Esophagus muscularis mucosa (tissue), 4 donors: ENCODE data around the gene NALCN. TPM values are rescaled to one million over a fixed set of nuclear protein-coding genes. Genes with fewer than 3 reads are reported as not detected.

ENCODE experiments used
- DNase-seq: peaks from one replicate; pipeline ENCODE4 v3.0.0-alpha.2; 2017; ENCODE audit errors: extremely low spot score
- H3K27ac ChIP-seq, 4 donors: fragments of 200-600 bp; sonication (generic); replicated peaks in 1 of 4; 1 replicate in 3 of 4; 2 replicates in 1 of 4; pipeline ENCODE4 v1.5.1; 2016 to 2019; ENCODE audit warnings: mild to moderate bottlenecking in 1 of 4
- H3K27me3 ChIP-seq, 4 donors: fragments of 200-600 bp; sonication (generic); one replicate each; pipeline versions ENCODE4 v1.5.1 to v1.6.0; 2016 to 2019
- H3K36me3 ChIP-seq, 4 donors: fragments of 200-600 bp; sonication (generic); one replicate each; pipeline ENCODE4 v1.5.1; 2016 to 2019
- H3K4me1 ChIP-seq, 4 donors: fragments of 200-600 bp; sonication (generic); one replicate each; pipeline ENCODE4 v1.5.1; 2016 to 2019
- H3K4me3 ChIP-seq, 4 donors: fragments of 200-600 bp; sonication (generic); 1 replicate in 2 of 4; 2 replicates in 2 of 4; pipeline ENCODE4 v1.5.1; 2016 to 2019; ENCODE audit warnings: mild to moderate bottlenecking in 4 of 4, moderate library complexity in 1 of 4
- H3K9me3 ChIP-seq, 4 donors: fragments of 200-600 bp; sonication (generic); 1 replicate in 3 of 4; 2 replicates in 1 of 4; pipeline ENCODE4 v1.5.1; 2016 to 2019
- EP300 ChIP-seq: sonication (generic); formaldehyde crosslinking; IDR thresholded peaks from one replicate; pipeline ENCODE4 v1.6.1; 2017; ENCODE audit warnings: antibody characterized with exemption
- POLR2A ChIP-seq: fragments of 450-650 bp; IDR thresholded peaks from one replicate; pipeline ENCODE4 v1.6.1; 2017; ENCODE audit warnings: antibody characterized with exemption, moderate library complexity, mild to moderate bottlenecking, low read depth
- POLR2AphosphoS5 ChIP-seq, 2 donors: sonication (generic); formaldehyde crosslinking; IDR thresholded peaks; one replicate each; pipeline ENCODE4 v1.6.1; 2017; ENCODE audit warnings: antibody characterized with exemption in 2 of 2
- WGBS: methylation state at CpG from one replicate; pipeline ENCODE4 v1.1.5; 2018; 5-methylcytosine and 5-hydroxymethylcytosine counted together
- intact Hi-C: fragments of 100-400 bp; cut with DNase I; formaldehyde crosslinking; loops from one replicate; pipeline ENCODE4 v1.15.1; 2023
- total RNA-seq, 4 donors: library from RNA; depleted of rRNA; stranded (reverse); fragments of >200 nt; gene quantifications; one replicate each; pipeline versions ENCODE4 v1.1.0 to v1.2.1, GENCODE V29; 2016
- TF ChIP-seq, protein P1 (sequence below), 3 experiments: fragments of 200-600 bp in 2 of 3; fragments of 450-650 bp in 1 of 3; sonication (generic) in 2 of 3; IDR thresholded peaks; one replicate each; pipeline ENCODE4 v1.5.1; 2017 to 2019; ENCODE audit warnings: antibody characterized with exemption in 3 of 3, mild to moderate bottlenecking in 2 of 3, moderate library complexity in 1 of 3

NALCN gene
- total RNA-seq, 4 donors from 2014 or later = 0.42 to 0.83 (median 0.54) TPM

DNA sequence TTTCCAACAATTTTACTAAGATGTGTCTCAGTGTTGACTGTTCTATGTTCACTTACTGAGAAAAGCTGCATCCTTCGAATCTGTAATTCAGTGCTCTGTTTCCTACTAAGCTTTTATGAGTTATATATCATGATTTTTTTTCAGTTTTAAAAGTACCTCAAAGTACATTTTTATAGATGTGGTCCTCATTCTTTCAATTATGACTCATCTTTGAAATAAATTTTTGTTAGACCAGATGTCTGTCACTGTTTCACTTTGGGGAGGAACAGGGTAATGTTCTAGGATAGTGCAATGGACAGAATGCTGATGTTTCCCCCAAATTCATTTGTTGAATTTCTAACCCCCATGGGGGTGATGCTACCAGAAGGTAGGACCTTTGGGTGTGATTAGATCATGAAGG lies 74.8 kb downstream of the NALCN start:
- H3K9me3 ChIP-seq = no peaks in the 10 kb centered on the region
- no peak overlapping the region for H3K4me3 ChIP-seq
- no peaks in the 10 kb centered on the region for H3K4me1 ChIP-seq
- H3K27me3 ChIP-seq = no peaks in the 10 kb centered on the region
- TF ChIP-seq POLR2AphosphoS5 (IDR thresholded peaks at IDR 0.05) (no peak), POLR2A (no peak), EP300 (no peak)
- TF ChIP-seq, protein P1, sequence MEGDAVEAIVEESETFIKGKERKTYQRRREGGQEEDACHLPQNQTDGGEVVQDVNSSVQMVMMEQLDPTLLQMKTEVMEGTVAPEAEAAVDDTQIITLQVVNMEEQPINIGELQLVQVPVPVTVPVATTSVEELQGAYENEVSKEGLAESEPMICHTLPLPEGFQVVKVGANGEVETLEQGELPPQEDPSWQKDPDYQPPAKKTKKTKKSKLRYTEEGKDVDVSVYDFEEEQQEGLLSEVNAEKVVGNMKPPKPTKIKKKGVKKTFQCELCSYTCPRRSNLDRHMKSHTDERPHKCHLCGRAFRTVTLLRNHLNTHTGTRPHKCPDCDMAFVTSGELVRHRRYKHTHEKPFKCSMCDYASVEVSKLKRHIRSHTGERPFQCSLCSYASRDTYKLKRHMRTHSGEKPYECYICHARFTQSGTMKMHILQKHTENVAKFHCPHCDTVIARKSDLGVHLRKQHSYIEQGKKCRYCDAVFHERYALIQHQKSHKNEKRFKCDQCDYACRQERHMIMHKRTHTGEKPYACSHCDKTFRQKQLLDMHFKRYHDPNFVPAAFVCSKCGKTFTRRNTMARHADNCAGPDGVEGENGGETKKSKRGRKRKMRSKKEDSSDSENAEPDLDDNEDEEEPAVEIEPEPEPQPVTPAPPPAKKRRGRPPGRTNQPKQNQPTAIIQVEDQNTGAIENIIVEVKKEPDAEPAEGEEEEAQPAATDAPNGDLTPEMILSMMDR (IDR thresholded peaks at IDR 0.05) = no peak
- WGBS = 73% methylated on average over 1 of the region's 1 CpG
- no peak overlapping the region for H3K27ac ChIP-seq
- intact Hi-C loops = no loop called here
- H3K36me3 ChIP-seq = no peaks in the 10 kb centered on the region
- no peak for DNase-seq

DNA sequence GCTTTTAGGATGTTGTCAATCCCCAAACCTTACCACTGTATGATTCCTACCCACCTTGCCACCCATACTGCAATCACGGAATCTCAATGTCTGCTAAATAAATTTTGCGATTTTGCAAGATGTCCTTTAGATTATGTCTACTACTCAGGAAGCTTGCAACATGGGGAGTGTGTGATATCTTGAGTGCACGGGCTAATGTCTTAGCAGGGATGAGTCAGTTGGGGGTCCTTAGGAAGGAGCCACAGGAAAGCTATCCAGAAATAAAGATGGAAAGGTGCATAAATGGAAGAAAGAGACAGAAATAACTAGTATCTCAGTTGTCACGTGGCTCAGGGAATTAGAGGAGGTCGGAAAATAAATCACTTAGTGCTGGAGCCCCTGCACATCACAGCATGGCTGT lies 77.1 kb downstream of the NALCN start:
- H3K27me3 ChIP-seq = no peaks in the 10 kb centered on the region
- no peaks in the 10 kb centered on the region for H3K4me1 ChIP-seq
- DNase-seq = no peak
- H3K27ac ChIP-seq = no peak overlapping the region
- intact Hi-C loops = no loop called here
- H3K4me3 ChIP-seq = no peak overlapping the region
- TF ChIP-seq POLR2AphosphoS5 (IDR thresholded peaks at IDR 0.05) = no peak
- TF ChIP-seq POLR2A = no peak
- TF ChIP-seq EP300 = no peak
- TF ChIP-seq, protein P1 (IDR thresholded peaks at IDR 0.05) = no peak
- no peaks in the 10 kb centered on the region for H3K36me3 ChIP-seq
- no peaks in the 10 kb centered on the region for H3K9me3 ChIP-seq
- 89% methylated on average over 5 of the region's 5 CpGs for WGBS

DNA sequence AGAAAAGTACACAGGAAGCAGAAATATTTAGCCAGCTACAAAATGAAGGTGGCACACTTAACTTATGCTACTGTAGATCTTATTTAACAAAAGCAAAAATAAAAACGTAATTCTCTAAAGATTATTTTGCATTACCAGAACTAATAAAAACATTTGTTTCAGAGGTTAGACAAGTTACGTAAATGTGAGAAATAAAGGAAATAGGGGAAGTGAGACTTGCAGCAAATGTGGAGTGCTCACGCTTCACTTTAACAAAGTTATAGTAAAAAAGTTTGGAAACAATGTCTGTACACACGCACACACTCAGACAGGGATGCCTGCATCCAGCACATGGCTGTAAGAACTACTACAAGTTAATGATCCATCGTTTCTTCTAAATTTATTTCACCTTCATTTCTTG lies 83.7 kb downstream of the NALCN start:
- TF ChIP-seq, protein P1 (IDR thresholded peaks at IDR 0.05) = no peak
- Histone ChIP-seq H3K4me1 (no peaks in the 10 kb centered on the region), H3K27ac (no peak overlapping the region), H3K9me3 (no peaks in the 10 kb centered on the region), H3K4me3 (no peak overlapping the region), H3K27me3 (no peaks in the 10 kb centered on the region), H3K36me3 (no peaks in the 10 kb centered on the region)
- DNase-seq = no peak
- 87% methylated on average over 5 of the region's 5 CpGs for WGBS
- intact Hi-C loops = no loop called here

DNA sequence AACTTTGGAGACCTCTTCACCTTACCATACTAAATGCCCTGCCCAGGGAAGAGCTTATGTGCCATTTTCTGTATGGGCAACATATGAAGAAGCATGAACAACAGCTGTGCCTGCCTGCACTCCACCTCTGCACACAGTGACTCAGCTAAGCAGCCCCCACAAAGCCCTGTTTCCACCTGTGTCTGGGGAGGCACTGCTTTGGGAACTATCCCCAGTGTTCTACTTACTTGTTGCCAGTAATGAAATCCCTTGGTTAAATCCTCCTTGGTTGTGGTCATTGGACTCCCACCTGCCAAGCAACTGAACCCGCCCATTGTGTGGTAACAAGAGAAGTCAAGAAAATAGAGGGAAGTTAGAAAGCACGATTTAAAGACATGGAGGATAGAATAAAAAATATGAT lies 84.6 kb downstream of the NALCN start:
- DNase-seq = no peak
- intact Hi-C loops = no loop called here

DNA sequence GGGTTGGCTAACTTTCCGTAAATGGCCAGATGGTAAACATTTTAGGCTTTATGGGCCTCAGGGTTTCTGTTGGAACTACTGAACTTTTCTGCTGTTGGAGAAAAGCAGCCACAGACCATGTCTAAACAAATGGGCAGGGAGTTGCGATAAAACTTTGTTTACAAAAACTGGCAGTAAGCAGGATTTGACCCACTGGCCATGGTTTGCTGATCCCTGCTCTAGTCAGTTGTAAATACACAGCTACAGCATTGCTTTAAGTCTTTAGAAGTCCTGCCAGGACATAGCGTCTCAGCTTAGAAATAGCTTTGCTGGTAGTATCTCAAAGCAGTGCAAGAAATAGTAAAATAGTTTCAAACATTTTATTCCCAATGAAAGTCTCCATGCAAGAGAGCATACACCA lies 88.4 kb downstream of the NALCN start:
- Histone ChIP-seq H3K27ac (no peak overlapping the region), H3K4me3 (no peak overlapping the region), H3K27me3 (no peaks in the 10 kb centered on the region), H3K36me3 (no peaks in the 10 kb centered on the region), H3K9me3 (no peaks in the 10 kb centered on the region), H3K4me1 (no peaks in the 10 kb centered on the region)
- intact Hi-C loops = no loop called here
- TF ChIP-seq POLR2AphosphoS5 (IDR thresholded peaks at IDR 0.05) (no peak), POLR2A (no peak), EP300 (no peak)
- TF ChIP-seq, protein P1 (IDR thresholded peaks at IDR 0.05) = no peak
- no peak for DNase-seq
- 54% methylated on average over 3 of the region's 3 CpGs for WGBS

More for the DNA sequence above, 84.6 kb downstream of the NALCN start:
- no peak overlapping the region for H3K4me3 ChIP-seq
- no peak overlapping the region for H3K27ac ChIP-seq
- 89% methylated on average over 2 of the region's 2 CpGs for WGBS
- no peaks in the 10 kb centered on the region for H3K27me3 ChIP-seq
- no peaks in the 10 kb centered on the region for H3K4me1 ChIP-seq
- TF ChIP-seq POLR2A (no peak), EP300 (no peak)
- TF ChIP-seq, protein P1 (IDR thresholded peaks at IDR 0.05) = no peak
- H3K36me3 ChIP-seq = no peaks in the 10 kb centered on the region
- no peaks in the 10 kb centered on the region for H3K9me3 ChIP-seq
